Heart left ventricle (tissue), 16 donors: ENCODE results near the gene TGM1. TPM values are rescaled to one million over a fixed set of nuclear protein-coding genes. Genes with fewer than 3 reads are reported as not detected.

Experiments
- ATAC-seq, 4 donors: fragments of 200-7000 bp; cut with Tn5 transposase; one replicate each; pipeline ENCODE4 v1.9.1; 2020 to 2022; ENCODE audit warnings: moderate library complexity in 4 of 4, mild to moderate bottlenecking in 3 of 4, moderate number of reproducible peaks in 1 of 4
- DNase-seq, 5 donors: peaks; one replicate each; pipeline ENCODE4 v3.0.0-alpha.2; 2020
- H3K27ac ChIP-seq, 12 donors: fragments of 200-600 bp; sonication (generic) in 4 of 12; one replicate each; pipeline versions ENCODE4 v1.5.0 to v1.8.0; 2016 to 2022; ENCODE audit warnings: mild to moderate bottlenecking in 2 of 12
- H3K27me3 ChIP-seq, 9 donors: fragments of 200-600 bp; sonication (generic) in 2 of 9; one replicate each; pipeline versions ENCODE4 v1.5.1 to v1.8.0; 2016 to 2022; ENCODE audit warnings: mild to moderate bottlenecking in 3 of 9
- H3K36me3 ChIP-seq, 9 donors: fragments of 200-600 bp; sonication (generic) in 2 of 9; one replicate each; pipeline versions ENCODE4 v1.5.0 to v1.8.0; 2018 to 2022; ENCODE audit warnings: mild to moderate bottlenecking in 2 of 9
- H3K4me1 ChIP-seq, 12 donors: fragments of 200-600 bp; sonication (generic) in 4 of 12; one replicate each; pipeline versions ENCODE4 v1.5.0 to v1.8.0; 2016 to 2022; ENCODE audit warnings: mild to moderate bottlenecking in 3 of 12
- H3K4me3 ChIP-seq, 12 donors: fragments of 200-600 bp; sonication (generic) in 4 of 12; one replicate each; pipeline versions ENCODE4 v1.5.0 to v1.8.0; 2017 to 2022; ENCODE audit warnings: mild to moderate bottlenecking in 9 of 12, moderate library complexity in 4 of 12
- H3K9me3 ChIP-seq, 12 donors: fragments of 200-600 bp; sonication (generic) in 4 of 12; one replicate each; pipeline versions ENCODE4 v1.5.0 to v1.8.0; 2016 to 2022; ENCODE audit warnings: mild to moderate bottlenecking in 1 of 12
- CTCF ChIP-seq, 12 donors: fragments of 200-600 bp; sonication (generic) in 4 of 12; IDR thresholded peaks; one replicate each; pipeline versions ENCODE4 v1.5.0 to v1.8.0; 2018 to 2022; ENCODE audit warnings: antibody characterized with exemption in 12 of 12, mild to moderate bottlenecking in 5 of 12
- POLR2A ChIP-seq, 2 donors: fragments of 450-650 bp; IDR thresholded peaks; one replicate each; pipeline ENCODE4 v1.6.1; 2017; ENCODE audit warnings: antibody characterized with exemption in 2 of 2, mild to moderate bottlenecking in 2 of 2, moderate library complexity in 2 of 2
- WGBS, 4 donors: extraction: QIAGEN DNeasy Blood & Tissue Kit in 2 of 4; methylation state at CpG; one replicate each; pipeline versions ENCODE4 v1.1.5 to v1.1.7; 2013 to 2018; 5-methylcytosine and 5-hydroxymethylcytosine counted together
- intact Hi-C, 10 donors: fragments of 100-400 bp; cut with DNase I; formaldehyde crosslinking; loops; one replicate each; pipeline versions ENCODE4 v1.11.1 to v1.14.2; 2022
- polyA plus RNA-seq, 2 donors: library from polyadenylated mRNA; stranded (reverse); fragments of 200-250 nt; gene quantifications; one replicate each; pipeline ENCODE4 v1.2.3, GENCODE V29; 2013
- total RNA-seq, 9 donors: library from RNA; depleted of rRNA in 2 of 9; stranded (reverse); fragments of >200 nt in 2 of 9; fragmentation: NEBNext Ultra II Directional in 3 of 9; extraction: Animal tissue kit (Norgen Biotek cat#: 25700) in 3 of 9; gene quantifications; one replicate each; pipeline versions ENCODE4 v1.1.0 to v1.2.4, GENCODE V29; 2016 to 2023
- donor health status: ischemic (EF 13 %, LVEDD 7.1; RV severe dilation, severe dysfunction).
- donor health status: healthy with polysubstance abuse.
- donor health status: DM: no; HTN: yes; CAD: no.
- donor health status: DM: no; HTN: no; CAD: no.
- donor health status: ischemic (EF 25% LVEDD 6.9; RV normal size, moderate dysfunction).
- donor health status: ischemic (EF 25% LVEDD 5.7; RV mildly dilated, moderate dysfunction).
- donor health status: healthy.
- donor health status: DM: yes; HTN: yes; CAD: no.
- donor health status: ischemic (EF 35%, LVEDD 5.7; RV mildly dilated, moderate dysfunction).
- donor health status: nonischemic (EF 11% LVEDD 7.7; RV severe dilation, severe dysfunction).
- donor health status: DM: yes; HTN: yes; CAD: no.
- donor health status: PGD.
- donor health status: ischemic (EF 29% LVEDD 5.4; RV normal size, mild dysfunction).
- donor health status: nonischemic (EF 23%, LVEDD 6.1; RV moderate dilation, normal function).

TGM1 gene
- total and polyA plus RNA-seq, 11 donors, result 0.52 to 38.9 (median 0.98) TPM; not detected in 3

GRCh38 chr14:24297190-24297964 lies 34.4 kb upstream of the TGM1 start:
- ATAC-seq (no peak), DNase-seq (no peak)
- Histone ChIP-seq H3K9me3 (no peaks in the 10 kb centered on the region), H3K27ac (peak overlapping the region in 1 of 12 donors; percentile 1), H3K4me1 (peaks cover 0 to 40% (median 24%) of the 10 kb centered on the region in 12 donors), H3K27me3 (no peaks in the 10 kb centered on the region), H3K4me3 (no peak overlapping the region), H3K36me3 (peaks cover 0 to 52% (median 41%) of the 10 kb centered on the region in 9 donors)
- TF ChIP-seq POLR2A (IDR thresholded peaks at IDR 0.05) (no peak), CTCF (IDR thresholded peaks at IDR 0.05) (peak in 6 of 12 donors; percentile 6 to 35 (median 16))
- intact Hi-C loops, result loop anchor here in 7 of 10 donors (1.0 to 5.0 kb wide), 3 partner anchors 54 to 240 kb away; partner anchors contain the start of gene TINF2 (in 5 of the 7)
- 55 to 66% (median 60%) methylated on average over 5 of the region's 5 CpGs for WGBS, 4 donors

- peaks cover 0 to 52% (median 41%) of the 10 kb centered on the region in 9 donors for H3K36me3 ChIP-seq
- H3K27me3 ChIP-seq, result no peaks in the 10 kb centered on the region
- H3K27ac ChIP-seq, result peak overlapping the region in 1 of 12 donors; percentile 42
- no peak overlapping the region for H3K4me3 ChIP-seq
- peaks cover 0 to 40% (median 24%) of the 10 kb centered on the region in 12 donors for H3K4me1 ChIP-seq
- ATAC-seq (peak; percentile 60 to 68 (median 62)), DNase-seq (peak; percentile 54 to 73 (median 62))
- WGBS, 4 donors, result 57 to 65% (median 64%) methylated on average over 12 of the region's 12 CpGs
- intact Hi-C loops, result loop anchor here in 8 of 10 donors (1.0 to 5.0 kb wide), 3 partner anchors 53 to 239 kb away; partner anchors contain the start of gene TINF2 (in 5 of the 8)
- H3K9me3 ChIP-seq, result no peaks in the 10 kb centered on the region
- TF ChIP-seq POLR2A (IDR thresholded peaks at IDR 0.05), result no peak
- peak; percentile 64 to 81 (median 74) for TF ChIP-seq CTCF (IDR thresholded peaks at IDR 0.05)
These were observed 33.6 kb upstream of the TGM1 start for GRCh38 chr14:24296341-24297157.

GRCh38 chr14:24293525-24293924 lies 30.5 kb upstream of the TGM1 start:
- no peaks in the 10 kb centered on the region for H3K27me3 ChIP-seq
- intact Hi-C loops, result no loop called here

More at GRCh38 chr14:24293525-24293924, 30.5 kb upstream of the TGM1 start:
- DNase-seq (no peak), ATAC-seq (no peak)
- Histone ChIP-seq H3K27ac (no peak overlapping the region), H3K9me3 (no peaks in the 10 kb centered on the region), H3K4me3 (no peak overlapping the region), H3K4me1 (peaks cover 0 to 21% (median 5%) of the 10 kb centered on the region in 12 donors), H3K36me3 (peaks cover 0 to 75% (median 58%) of the 10 kb centered on the region in 9 donors)
- 95 to 98% (median 97%) methylated on average over 2 of the region's 2 CpGs for WGBS, 4 donors
- no peak for TF ChIP-seq CTCF (IDR thresholded peaks at IDR 0.05)
- no peak for TF ChIP-seq POLR2A (IDR thresholded peaks at IDR 0.05)
